ENCODE results near the gene INTS7. TPM values are rescaled to one million over a fixed set of nuclear protein-coding genes. Genes with fewer than 3 reads are reported as not detected.
"Not testable (repeated sequence)": the region's sequence is repeated elsewhere in the genome, so short reads cannot be mapped to it uniquely, and the experiment has no call there.

INTS7 gene
- total RNA-seq, 2 experiments from 2014 or later = 2.9 to 3.2 TPM

GRCh38 chr1:212035835-212036605 lies 663 bp upstream of the INTS7 start:
- Mint-ChIP-seq H3K9me3 (no peaks in the 10 kb centered on the region), H3K27me3 (no peaks in the 10 kb centered on the region), H3K4me3 (peak overlapping the region; percentile 95), H3K4me1 (ENCODE audit: low read depth) (peaks cover 68% of the 10 kb centered on the region), H3K36me3 (ENCODE audit: low read depth) (peaks cover 16% of the 10 kb centered on the region), H3K27ac (peak overlapping the region; percentile 95)
- peak in 2 of 14 experiments; percentile 3 to 36 for DNase-seq
- H3K27me3 ChIP-seq (ENCODE audit: control insufficient read depth in 1 of 2, insufficient read depth in 2 of 2, low read length in 2 of 2) = no peaks in the 10 kb centered on the region
- H3K4me1 ChIP-seq (ENCODE audit: insufficient read depth, low read length) = peaks cover 16% of the 10 kb centered on the region
- TF ChIP-seq CTCF (IDR thresholded peaks at IDR 0.05) = no peak
- H3K4me3 ChIP-seq (ENCODE audit: low read length) = peak overlapping the region; percentile 83
- ChIA-PET POLR2A (interaction anchor here (0.7 to 2.6 kb wide), 19 partner anchors 11 to 822 kb away, joined by 3 to 50 read pairs (median 5); partner anchors contain the start of genes FLVCR1, NEK2, NENF and PACC1), CTCF (interaction anchor here (0.9 to 3.8 kb wide), 15 partner anchors 7 to 420 kb away, joined by 3 to 21 read pairs (median 5); partner anchors contain the start of gene PPP2R5A)
- ATAC-seq (ENCODE audit: poor library complexity) = no peak
- H3K27ac ChIP-seq (ENCODE audit: low read depth in 1 of 2, low read length in 2 of 2) = peak overlapping the region; percentile 55 to 57
- no peaks in the 10 kb centered on the region for H3K9me3 ChIP-seq (ENCODE audit: control insufficient read depth in 1 of 2, insufficient read depth in 1 of 2, low read length in 2 of 2)
- intact Hi-C loops (cut with DNase I, micrococcal nuclease) = loop anchor here (1.0 to 5.0 kb wide), 7 partner anchors 249 to 981 kb away; partner anchors contain the start of genes PPP2R5A (in 2 of the 2), ANGEL2 (in 1 of the 2) and PACC1 (in 1 of the 2)
- H3K36me3 ChIP-seq (ENCODE audit: insufficient read depth, low read length) = no peaks in the 10 kb centered on the region

GRCh38 chr1:212034516-212035122 lies 738 bp downstream of the INTS7 start:
- ChIA-PET CTCF (interaction anchor here (0.8 to 3.8 kb wide), 20 partner anchors 9 to 421 kb away, joined by 3 to 21 read pairs (median 4); partner anchors contain the start of gene PPP2R5A), POLR2A (interaction anchor here (0.8 to 2.6 kb wide), 12 partner anchors 9 to 823 kb away, joined by 3 to 50 read pairs (median 6); partner anchors contain the start of genes FLVCR1, NEK2, NENF and PPP2R5A)
- peaks cover 16% of the 10 kb centered on the region for H3K36me3 Mint-ChIP-seq (ENCODE audit: low read depth)
- H3K27me3 Mint-ChIP-seq = no peaks in the 10 kb centered on the region
- no peak for TF ChIP-seq CTCF (IDR thresholded peaks at IDR 0.05)
- no peaks in the 10 kb centered on the region for H3K27me3 ChIP-seq (ENCODE audit: control insufficient read depth in 1 of 2, insufficient read depth in 2 of 2, low read length in 2 of 2)
- peak overlapping the region; percentile 95 for H3K4me3 Mint-ChIP-seq
- DNase-seq (peak in 1 of 14 experiments; percentile 2), ATAC-seq (ENCODE audit: poor library complexity) (no peak)
- peak overlapping the region; percentile 55 to 77 for H3K27ac ChIP-seq (ENCODE audit: low read depth in 1 of 2, low read length in 2 of 2)
- intact Hi-C loops (cut with DNase I, micrococcal nuclease) = loop anchor here (1.0 to 5.0 kb wide), 9 partner anchors 251 to 983 kb away; partner anchors contain the start of genes PPP2R5A (in 2 of the 2), ANGEL2 (in 1 of the 2), NSL1 (in 1 of the 2) and PACC1 (in 1 of the 2)
- no peaks in the 10 kb centered on the region for H3K9me3 Mint-ChIP-seq
- no peaks in the 10 kb centered on the region for H3K9me3 ChIP-seq (ENCODE audit: control insufficient read depth in 1 of 2, insufficient read depth in 1 of 2, low read length in 2 of 2)
- H3K36me3 ChIP-seq (ENCODE audit: insufficient read depth, low read length) = no peaks in the 10 kb centered on the region
- H3K4me1 Mint-ChIP-seq (ENCODE audit: low read depth) = peaks cover 67% of the 10 kb centered on the region
- peak overlapping the region; percentile 95 for H3K27ac Mint-ChIP-seq
- peaks cover 16% of the 10 kb centered on the region for H3K4me1 ChIP-seq (ENCODE audit: insufficient read depth, low read length)
- H3K4me3 ChIP-seq (ENCODE audit: low read length) = peak overlapping the region; percentile 83

- Histone ChIP-seq H3K4me1 (ENCODE audit: insufficient read depth, low read length) (peaks cover 13% of the 10 kb centered on the region), H3K9me3 (ENCODE audit: control insufficient read depth in 1 of 2, insufficient read depth in 1 of 2, low read length in 2 of 2) (no peaks in the 10 kb centered on the region), H3K27me3 (ENCODE audit: control insufficient read depth in 1 of 2, insufficient read depth in 2 of 2, low read length in 2 of 2) (no peaks in the 10 kb centered on the region), H3K4me3 (ENCODE audit: low read length) (no peak overlapping the region), H3K36me3 (ENCODE audit: insufficient read depth, low read length) (no peaks in the 10 kb centered on the region), H3K27ac (ENCODE audit: low read depth in 1 of 2, low read length in 2 of 2) (no peak overlapping the region)
- peaks cover 16% of the 10 kb centered on the region for H3K36me3 Mint-ChIP-seq (ENCODE audit: low read depth)
- TF ChIP-seq CTCF (IDR thresholded peaks at IDR 0.05) = no peak
- no peak overlapping the region for H3K4me3 Mint-ChIP-seq
- ChIA-PET POLR2A (no interaction called here), CTCF (interaction anchor here (1.0 kb wide), 1 partner anchor 9 kb away, joined by 3 read pairs; no protein-coding TSS in a partner anchor)
- no peaks in the 10 kb centered on the region for H3K27me3 Mint-ChIP-seq
- intact Hi-C loops (cut with DNase I, micrococcal nuclease) = loop anchor here in 1 of 2 experiments (5.0 kb wide), 2 partner anchors 449 to 761 kb away; partner anchors contain the start of genes NSL1 and TATDN3
- peaks cover 68% of the 10 kb centered on the region for H3K4me1 Mint-ChIP-seq (ENCODE audit: low read depth)
- DNase-seq = no peak
- no peak overlapping the region for H3K27ac Mint-ChIP-seq
- no peaks in the 10 kb centered on the region for H3K9me3 Mint-ChIP-seq
- ATAC-seq (ENCODE audit: poor library complexity) = no peak
These were observed 4.3 kb downstream of the INTS7 start for GRCh38 chr1:212030936-212031528.

- CTCF ChIA-PET; H3K4me3 Mint-ChIP-seq; H3K27ac Mint-ChIP-seq; H3K4me1 ChIP-seq (ENCODE audit: insufficient read depth, low read length); ATAC-seq (ENCODE audit: poor library complexity); intact Hi-C loops (cut with DNase I, micrococcal nuclease); H3K27ac ChIP-seq (ENCODE audit: low read depth in 1 of 2, low read length in 2 of 2); H3K36me3 ChIP-seq (ENCODE audit: insufficient read depth, low read length); H3K27me3 ChIP-seq (ENCODE audit: control insufficient read depth in 1 of 2, insufficient read depth in 2 of 2, low read length in 2 of 2); H3K27me3 Mint-ChIP-seq; H3K9me3 Mint-ChIP-seq; H3K4me3 ChIP-seq (ENCODE audit: low read length); DNase-seq; H3K9me3 ChIP-seq (ENCODE audit: control insufficient read depth in 1 of 2, insufficient read depth in 1 of 2, low read length in 2 of 2): not testable (repeated sequence)
- POLR2A ChIA-PET = interaction anchor here (0.7 kb wide), 1 partner anchor 12 kb away, joined by 5 read pairs; no protein-coding TSS in a partner anchor
- Mint-ChIP-seq H3K4me1 (ENCODE audit: low read depth) (peaks cover 40% of the 10 kb centered on the region), H3K36me3 (ENCODE audit: low read depth) (peaks cover 17% of the 10 kb centered on the region)
These were observed 7.6 kb downstream of the INTS7 start for GRCh38 chr1:212027727-212028126.

Measured in CD4-positive, alpha-beta T cell (primary cell).